Activated CD8-positive, alpha-beta memory T cell treated with anti-CD3 and anti-CD28 coated beads, Interleukin-2, amount 50 U/mL, for 24 hours (primary cell): ENCODE measurements around the gene SLC25A10.

Experiments
- DNase-seq: peaks from one replicate; pipeline ENCODE4 v3.0.0-alpha.2; 2020; ENCODE audit errors: extremely low read depth

SLC25A10 gene

DNA sequence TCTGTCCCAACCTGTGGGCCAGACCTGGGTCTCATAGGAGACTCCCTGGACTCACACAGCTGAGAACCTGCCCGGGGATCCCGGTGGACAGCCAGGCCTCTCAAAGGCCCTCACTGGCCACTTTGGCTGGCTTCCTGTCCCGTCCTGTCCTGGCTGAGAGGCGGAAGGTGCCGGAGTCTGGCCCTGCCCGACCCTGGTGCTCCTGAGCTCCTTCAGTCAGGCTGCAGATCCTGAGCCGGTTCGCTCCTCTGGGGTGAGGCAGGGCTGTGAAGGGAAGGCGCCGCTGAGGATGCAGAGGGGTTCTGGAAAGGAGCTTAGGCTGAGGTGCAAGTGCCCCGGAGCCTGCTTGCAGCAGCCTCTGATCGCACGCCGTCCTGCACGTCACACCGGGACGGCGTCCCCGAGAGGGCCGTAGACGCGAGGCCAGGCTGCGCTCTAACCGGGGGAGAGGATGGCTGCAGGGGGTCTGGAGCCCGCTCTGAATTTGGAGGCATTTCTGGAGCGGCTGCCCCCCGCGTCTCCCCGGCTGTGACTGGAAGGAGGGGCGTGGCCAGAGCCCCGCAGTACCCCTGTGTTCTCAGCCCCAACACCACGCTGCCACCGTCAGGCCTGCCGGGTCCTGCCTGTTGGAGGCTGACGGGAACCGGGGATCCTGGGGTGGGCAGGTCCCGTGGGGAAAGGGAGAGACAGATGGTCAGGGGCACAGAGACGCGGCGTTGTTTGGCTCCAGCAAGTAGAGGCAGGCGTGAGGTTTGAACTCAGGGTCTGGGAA, 24.1 kb upstream of the SLC25A10 start:
- no peak for DNase-seq

DNA sequence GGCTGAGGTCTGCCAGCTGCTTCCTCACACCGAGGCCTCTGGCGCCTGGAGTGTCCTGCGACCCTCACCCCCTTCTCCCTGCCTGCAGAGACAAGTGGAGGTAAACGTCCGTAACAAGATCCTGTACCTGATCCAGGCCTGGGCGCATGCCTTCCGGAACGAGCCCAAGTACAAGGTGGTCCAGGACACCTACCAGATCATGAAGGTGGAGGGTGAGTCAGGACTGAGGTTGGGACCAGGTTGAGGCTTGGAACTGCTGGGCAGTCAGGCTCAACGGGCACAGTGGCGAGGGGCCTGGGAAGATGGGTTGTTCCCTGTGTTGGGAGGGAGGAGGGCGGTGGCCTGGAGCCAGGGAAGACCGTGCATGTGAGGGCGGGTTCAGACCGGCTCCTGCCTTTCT, 23.5 kb upstream of the SLC25A10 start:
- no peak for DNase-seq

DNA sequence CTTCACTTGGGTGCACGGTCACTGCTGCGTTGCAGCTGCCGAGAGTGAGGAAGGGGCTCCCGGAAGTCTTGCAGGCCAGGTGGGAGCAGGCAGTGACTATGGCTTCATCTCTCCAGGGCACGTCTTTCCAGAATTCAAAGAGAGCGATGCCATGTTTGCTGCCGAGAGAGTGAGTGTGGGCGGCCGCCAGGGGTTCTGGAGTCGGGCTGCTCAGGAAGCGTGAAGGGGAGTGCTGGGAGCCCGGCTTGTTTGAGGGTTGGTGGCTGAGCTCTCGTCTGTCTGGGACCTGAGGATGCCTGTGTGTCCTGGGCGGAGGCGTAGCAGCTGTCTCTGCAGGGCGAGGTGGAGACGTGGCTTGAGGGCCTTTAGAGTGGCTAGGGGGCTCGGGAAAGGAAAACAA, 22.0 kb upstream of the SLC25A10 start:
- no peak for DNase-seq

DNA sequence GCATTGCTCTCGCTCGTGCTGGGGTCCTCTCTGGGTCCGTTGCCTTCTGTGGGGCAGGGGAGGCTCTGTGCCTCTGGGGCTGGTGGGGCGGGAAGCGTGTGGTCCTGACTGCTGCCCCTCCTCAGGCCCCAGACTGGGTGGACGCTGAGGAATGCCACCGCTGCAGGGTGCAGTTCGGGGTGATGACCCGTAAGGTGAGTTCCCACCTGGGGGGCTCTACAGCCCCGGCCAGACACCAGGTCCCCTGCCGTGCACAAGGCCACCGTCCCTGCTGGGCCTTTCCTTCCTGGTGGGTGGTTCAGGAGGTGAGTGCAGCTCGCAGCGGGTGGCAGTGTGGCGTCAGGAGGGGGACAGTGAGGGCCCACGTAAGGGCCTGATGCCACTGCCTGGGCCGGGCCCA, 21.5 kb upstream of the SLC25A10 start:
- DNase-seq = no peak

DNA sequence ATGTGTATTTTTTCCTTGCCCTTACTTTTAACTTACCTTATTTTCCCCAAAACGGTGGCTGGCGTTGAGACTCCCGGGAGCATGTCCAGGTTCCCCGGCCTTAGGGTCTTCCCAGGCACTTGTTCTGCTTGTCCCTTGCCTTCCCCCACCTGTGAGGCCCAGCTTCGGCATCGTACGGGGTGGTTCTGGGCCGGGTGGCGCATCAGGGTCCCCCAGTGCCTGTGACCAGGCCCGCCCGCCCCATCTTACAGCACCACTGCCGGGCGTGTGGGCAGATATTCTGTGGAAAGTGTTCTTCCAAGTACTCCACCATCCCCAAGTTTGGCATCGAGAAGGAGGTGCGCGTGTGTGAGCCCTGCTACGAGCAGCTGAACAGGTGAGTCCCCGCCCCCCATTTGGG, 20.9 kb upstream of the SLC25A10 start:
- no peak for DNase-seq

DNA sequence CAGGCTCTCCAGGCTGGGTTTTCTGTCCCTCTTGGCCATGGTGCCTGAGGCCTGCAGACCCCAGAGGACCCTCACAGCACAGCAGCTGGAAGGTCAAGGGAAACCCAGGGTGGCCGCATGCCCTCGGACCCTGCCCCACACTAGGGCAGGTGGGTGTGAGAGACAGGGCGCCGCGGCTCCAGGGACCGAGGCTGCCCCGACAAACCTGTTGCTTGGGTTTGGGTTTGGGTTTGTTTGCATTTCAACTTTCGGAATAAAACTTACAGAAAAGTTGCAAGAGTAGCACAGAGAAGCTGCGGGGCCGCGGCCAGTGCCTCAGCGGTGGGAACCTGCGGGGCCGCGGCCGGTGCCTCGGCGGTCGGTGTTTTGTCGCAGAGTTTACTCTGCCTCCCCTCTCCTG, 20.5 kb upstream of the SLC25A10 start:
- no peak for DNase-seq

DNA sequence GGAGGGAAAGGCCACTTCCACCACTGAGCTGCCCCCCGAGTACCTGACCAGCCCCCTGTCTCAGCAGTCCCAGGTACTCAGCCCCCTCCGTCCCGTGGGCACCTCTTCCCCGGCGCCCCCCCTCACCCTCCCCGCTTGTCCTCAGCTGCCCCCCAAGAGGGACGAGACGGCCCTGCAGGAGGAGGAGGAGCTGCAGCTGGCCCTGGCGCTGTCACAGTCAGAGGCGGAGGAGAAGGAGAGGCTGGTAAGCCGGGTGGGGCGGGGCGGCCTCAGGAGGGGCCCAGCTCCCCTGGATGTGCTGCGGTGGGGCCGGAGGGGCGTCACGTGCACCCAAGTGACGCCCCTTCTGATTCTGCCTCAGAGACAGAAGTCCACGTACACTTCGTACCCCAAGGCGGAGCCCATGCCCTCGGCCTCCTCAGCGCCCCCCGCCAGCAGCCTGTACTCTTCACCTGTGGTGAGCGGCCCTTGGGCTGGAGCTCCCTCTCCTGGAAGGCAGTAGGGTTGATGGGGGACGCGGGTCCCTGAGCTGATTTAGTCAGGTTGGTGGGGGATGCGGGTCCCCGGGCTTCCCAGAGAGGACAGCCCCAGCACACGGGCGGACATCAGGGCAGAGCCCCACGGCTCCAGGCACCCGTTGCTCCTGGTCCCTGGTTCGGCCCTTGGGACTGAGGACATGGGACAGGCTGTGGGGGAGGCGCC, 18.4 kb upstream of the SLC25A10 start:
- no peak for DNase-seq

DNA sequence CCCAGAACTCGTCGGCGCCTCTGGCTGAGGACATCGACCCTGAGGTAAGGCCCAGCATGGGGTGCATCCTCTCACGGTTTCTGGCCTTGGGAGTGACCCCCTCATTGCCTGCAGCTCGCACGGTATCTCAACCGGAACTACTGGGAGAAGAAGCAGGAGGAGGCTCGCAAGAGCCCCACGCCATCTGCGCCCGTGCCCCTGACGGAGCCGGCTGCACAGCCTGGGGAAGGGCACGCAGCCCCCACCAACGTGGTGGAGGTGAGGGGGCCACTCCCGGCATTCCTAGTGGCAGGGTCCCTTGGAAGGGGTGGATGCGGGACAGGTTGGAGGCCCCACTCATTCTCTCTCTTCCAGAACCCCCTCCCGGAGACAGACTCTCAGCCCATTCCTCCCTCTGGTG, 17.3 kb upstream of the SLC25A10 start:
- DNase-seq = no peak

DNA sequence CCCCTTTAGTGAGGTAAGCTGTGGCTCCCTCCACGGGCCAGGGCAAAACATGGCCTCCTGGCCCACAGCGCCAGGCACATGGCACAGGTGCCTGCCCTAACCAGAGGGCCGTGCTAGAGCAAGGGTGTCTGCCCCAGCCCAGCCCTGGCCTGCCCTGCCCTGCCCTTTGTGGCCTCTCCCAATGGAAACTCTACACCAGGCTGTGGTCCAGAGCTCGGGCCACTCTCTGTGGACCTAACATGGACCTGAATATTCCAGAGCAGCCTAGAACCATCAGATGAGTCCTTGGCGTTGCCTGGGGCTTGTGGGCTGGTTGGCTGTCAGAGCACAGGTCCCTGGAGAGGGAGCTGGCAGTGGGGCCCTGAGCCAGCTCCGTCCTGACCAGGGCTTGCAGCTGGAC, 16.9 kb upstream of the SLC25A10 start:
- DNase-seq = no peak

DNA sequence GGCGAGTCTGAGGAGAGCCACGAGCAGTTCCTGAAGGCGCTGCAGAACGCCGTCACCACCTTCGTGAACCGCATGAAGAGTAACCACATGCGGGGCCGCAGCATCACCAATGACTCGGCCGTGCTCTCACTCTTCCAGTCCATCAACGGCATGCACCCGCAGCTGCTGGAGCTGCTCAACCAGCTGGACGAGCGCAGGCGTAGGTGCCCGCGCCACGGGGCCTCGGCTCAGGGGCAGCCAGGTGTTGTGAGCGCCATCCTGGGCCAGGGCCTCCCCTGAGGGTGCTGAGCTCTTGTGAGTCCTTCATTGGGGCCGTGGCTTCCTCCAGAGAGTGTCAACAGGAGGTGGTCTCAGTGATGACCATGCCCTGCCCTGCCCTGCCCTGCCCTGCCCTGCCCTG, 16.3 kb upstream of the SLC25A10 start:
- no peak for DNase-seq

DNA sequence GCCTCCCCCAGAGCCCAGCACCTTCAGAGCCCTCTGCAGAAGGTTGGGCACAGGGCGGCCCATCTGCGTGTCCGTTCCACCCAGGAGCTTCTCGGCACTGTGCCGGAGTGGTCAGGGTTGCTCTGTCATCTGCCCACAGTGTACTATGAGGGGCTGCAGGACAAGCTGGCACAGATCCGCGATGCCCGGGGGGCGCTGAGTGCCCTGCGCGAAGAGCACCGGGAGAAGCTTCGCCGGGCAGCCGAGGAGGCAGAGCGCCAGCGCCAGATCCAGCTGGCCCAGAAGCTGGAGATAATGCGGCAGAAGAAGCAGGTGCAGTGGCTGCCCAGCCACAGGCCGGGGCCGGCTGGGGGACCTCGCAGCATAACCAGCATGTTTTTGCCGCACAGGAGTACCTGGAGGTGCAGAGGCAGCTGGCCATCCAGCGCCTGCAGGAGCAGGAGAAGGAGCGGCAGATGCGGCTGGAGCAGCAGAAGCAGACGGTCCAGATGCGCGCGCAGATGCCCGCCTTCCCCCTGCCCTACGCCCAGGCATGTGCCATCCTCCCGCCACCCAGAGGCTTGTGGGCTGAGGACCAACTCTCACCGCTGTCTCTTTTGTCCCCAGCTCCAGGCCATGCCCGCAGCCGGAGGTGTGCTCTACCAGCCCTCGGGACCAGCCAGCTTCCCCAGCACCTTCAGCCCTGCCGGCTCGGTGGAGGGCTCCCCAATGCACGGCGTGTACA, 15.7 kb upstream of the SLC25A10 start:
- no peak for DNase-seq

DNA sequence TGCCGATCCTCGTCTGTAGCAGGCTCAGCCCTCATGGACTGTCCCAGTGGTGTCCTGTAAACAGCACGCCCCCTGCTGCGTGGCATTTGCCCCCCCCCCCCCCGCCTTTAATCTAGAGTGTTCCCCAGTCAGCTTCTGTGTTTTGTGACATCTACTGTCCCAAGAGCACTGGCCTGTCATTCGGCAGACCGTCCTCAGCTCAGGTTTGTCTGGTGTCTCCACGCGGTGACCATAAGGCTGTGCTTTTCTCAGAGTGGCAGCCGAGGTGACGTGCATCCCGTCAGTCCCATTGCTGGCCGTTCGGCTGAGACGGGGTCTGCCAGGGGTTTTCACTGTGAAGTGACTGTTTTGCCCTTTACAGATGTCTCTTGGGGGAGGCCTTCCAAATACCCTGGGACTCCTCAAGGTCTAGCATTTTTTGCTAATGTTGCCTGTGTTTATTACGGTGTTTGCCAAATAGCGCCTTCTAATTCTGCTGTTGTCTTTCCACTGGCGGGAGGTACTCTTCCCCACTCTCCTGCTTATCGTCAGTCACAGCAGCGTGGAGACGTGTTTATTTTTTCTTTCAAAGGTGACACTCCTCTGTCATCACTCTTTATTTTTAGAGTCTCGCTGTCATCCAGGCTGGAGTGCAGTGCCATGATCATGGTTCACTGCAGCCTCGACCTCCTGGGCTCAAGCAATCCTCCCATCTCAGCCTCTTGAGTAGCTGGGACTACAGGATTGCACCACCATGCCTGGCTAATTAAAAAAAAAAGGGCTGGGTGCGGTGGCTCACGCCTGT, 14.6 kb upstream of the SLC25A10 start:
- no peak for DNase-seq

DNA sequence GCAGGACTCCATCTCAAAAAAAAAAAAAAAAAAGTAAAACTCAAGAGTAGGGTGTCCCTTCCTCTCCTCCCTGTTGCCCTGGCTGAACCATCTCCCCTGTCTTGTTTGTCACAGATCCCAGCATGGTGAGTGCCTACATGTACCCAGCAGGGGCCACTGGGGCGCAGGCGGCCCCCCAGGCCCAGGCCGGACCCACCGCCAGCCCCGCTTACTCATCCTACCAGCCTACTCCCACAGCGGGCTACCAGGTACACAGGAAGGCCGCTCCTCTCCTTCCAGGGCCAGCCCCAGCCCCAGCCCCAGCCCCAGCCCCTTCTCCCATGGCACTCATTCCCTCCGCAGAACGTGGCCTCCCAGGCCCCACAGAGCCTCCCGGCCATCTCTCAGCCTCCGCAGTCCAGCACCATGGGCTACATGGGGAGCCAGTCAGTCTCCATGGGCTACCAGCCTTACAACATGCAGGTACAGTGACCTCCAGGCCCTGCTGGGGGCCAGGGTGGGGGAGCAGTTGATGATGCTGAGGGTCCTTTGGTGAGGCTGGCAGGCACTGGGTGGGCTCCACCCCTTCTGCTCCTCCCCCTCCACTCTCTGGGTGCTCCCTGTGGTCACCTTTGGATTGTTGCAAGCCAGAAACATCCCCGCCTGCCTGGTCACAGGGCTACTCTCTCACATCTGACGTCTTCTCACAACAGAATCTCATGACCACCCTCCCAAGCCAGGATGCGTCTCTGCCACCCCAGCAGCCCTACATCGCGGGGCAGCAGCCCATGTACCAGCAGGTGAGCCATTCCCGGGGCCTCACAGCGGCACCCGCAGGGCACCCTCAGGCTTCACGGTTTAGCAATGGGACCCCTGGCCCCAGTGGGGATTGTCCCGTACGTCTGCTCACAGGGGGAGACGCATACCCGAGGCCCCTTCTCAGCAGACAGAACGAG, 11.5 kb upstream of the SLC25A10 start:
- DNase-seq = no peak

DNA sequence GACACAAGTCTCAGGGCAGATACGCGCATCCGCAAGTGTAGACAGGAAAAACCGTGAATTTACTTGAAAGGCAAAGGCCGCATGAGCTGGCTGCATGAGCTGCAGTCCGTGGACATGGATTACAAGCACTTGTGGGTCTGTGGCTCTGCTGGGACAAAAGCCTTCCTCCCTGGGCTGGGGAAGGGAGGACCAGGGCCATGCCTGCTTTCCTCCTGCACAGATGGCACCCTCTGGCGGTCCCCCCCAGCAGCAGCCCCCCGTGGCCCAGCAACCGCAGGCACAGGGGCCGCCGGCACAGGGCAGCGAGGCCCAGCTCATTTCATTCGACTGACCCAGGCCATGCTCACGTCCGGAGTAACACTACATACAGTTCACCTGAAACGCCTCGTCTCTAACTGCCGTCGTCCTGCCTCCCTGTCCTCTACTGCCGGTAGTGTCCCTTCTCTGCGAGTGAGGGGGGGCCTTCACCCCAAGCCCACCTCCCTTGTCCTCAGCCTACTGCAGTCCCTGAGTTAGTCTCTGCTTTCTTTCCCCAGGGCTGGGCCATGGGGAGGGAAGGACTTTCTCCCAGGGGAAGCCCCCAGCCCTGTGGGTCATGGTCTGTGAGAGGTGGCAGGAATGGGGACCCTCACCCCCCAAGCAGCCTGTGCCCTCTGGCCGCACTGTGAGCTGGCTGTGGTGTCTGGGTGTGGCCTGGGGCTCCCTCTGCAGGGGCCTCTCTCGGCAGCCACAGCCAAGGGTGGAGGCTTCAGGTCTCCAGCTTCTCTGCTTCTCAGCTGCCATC, 10.6 kb upstream of the SLC25A10 start:
- no peak for DNase-seq

DNA sequence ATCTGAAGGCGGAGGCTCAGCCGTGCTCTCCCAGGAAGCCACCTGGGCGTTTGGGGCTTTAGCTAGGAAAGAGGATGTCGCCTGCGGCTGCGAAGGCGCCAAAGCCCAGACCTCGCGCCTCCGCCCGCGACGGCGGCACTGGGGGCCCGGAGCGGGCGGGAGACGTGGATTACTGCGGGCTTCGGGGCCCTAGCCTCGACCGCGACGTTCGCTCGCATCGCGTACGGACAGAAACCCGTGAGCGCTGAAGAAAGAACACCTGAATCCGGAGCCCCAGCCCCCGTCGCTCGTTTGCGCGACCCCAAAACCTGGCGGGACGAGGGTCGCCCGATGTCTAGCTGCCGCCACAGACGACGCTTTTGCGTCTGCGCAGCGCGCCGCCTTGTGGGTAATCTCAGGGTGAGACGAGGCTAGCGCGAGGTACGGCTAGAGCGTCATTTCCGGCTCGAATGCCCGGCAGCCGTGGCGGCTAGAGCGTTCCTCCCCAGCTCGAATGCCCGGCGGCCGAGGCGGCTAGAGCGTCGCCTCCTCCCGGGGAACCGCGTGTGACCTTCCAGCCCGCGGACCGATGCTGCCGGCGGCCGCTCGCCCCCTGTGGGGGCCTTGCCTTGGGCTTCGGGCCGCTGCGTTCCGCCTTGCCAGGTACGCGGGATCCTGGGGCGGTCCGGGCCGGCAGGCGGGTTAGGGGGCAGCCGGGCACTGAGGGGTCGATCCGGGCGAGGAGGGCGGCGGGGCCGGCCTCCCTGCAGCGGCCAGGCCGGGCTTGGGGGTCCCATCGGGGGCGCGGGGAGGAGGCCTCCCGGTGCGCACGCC, 8.9 kb upstream of the SLC25A10 start, which contains the start of gene MRPL12:
Gene MRPL12 (plus strand): TSS at position 434 of the 813 bp plus-strand sequence. CDS start 135 bp downstream, at position 569.
- DNase-seq = peak; percentile 79

DNA sequence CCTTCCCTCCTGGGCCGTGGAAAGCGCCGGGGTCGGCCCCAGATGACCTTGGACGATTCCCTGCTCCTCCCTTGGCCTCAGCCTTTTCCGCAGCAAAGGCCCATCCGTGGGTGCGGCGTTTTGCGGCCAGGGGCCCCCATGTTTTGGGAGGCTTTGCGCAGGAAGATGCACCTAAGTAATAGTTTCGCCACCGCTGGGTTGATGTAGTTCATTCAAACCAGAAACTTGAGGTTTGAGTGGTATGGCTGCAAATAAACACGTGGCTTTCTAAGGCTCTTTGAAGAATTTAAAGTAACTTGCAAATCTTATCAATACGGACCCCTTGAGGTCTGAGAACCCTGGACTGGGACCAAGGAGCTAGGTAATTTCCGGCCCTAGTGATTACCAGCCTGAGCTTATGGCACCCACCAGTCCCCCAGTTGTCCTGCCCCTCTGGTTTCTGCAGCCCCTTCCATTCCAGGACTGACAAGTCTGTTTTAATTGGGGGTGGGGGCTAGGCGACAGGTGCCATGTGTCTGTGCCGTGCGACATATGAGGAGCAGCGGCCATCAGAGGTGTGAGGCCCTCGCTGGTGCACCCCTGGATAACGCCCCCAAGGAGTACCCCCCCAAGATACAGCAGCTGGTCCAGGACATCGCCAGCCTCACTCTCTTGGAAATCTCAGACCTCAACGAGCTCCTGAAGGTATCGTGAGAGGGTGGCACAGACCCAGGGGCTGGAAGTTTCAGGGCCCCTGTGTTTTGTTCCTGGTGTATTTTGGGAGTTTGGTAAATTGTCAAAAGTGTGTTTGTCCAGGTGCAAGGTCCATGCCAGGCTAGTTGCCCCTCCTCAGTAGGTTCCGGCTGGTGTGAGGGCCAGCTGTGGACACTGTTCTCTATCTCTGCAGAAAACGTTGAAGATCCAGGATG, 8.1 kb upstream of the SLC25A10 start:
- no peak for DNase-seq

DNA sequence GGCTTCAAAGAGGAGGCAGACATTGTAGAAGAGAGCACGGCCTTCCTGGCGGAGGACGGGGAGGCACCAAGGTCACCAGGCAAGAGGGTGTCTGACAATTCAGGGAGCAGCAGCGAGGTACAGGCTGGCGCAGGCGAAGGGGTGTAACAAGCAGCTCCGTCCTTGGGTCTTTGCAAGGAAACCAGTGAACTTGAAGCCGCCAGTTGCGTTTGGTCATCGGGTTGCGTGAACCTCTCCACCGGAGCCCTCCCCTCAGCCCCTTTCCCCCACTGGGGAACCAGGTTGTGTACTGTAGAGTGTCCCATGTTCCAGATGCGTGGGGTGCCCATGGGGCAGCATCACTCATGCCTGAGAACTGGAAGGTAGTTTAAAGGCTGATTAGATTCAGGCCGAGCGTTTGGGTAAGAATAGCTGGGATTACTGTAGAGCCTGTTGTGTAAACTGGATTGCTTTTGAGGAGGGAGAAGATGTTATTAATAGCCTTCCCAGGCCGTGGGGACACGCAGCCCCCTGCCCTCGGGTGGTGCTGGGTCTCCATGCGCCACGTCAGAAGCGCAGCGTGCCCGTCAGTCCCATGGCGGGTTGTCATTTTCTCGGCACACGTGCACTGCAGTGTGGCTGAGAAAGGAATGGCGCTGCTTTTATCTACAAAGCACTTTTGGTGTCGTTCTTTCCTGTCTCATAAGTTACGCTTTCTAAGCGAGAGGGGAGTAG, 6.4 kb upstream of the SLC25A10 start:
- no peak for DNase-seq
